ENCODE measurements around the gene KDM4B.
A peak's percentile ranks its signal among the peaks of the same experiment; 100 is the strongest.
"Not testable (repeated sequence)": the region's sequence is repeated elsewhere in the genome, so short reads cannot be mapped to it uniquely, and the experiment has no call there.

Gene KDM4B

DNA sequence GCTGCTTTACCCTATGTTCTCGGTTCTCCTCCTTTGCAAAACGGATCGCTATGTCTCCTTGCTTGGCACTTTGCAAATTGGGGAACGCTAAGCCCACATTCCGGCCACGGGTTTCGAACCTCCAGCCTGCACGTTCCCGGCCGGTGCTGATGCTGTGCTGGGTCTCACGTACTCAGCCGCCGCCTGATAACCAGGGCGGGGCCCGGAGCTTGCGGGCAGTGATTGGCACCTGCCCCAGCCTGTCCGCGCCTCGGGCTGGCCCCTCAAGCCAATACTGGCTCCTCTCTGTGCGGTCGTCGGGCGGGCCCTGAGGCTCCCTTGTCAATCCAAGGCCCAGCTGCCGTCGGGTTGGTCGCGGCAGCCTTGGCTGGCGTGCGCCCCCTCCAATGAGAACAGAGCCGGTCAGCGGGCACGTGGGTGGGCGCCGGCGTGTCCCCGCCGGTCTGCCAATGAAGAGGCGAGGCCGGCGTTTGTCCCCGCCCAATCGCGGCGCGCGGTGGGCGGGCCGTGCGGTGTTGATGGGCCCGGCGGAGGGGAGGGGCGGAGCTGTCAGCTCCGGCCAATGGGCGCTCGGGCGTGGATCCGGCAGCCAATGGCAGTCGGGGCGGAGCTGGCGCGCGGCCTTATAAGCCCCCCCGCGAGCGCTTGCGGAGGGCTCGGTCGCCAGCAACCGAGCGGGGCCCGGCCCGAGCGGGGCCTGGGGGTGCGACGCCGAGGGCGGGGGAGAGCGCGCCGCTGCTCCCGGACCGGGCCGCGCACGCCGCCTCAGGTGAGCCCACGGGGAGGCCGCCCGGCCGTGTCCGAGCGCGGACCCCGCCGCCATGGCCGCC is at the start of gene KDM4B:
TSS of gene KDM4B (plus strand) at position 652 of the 830 bp plus-strand sequence. CDS start 63,778 bp downstream, outside the sequence.
- Histone ChIP-seq H3K9ac (ENCODE audit: low read depth, low read length) (no peak within 1 kb of the TSS; the same call in 1 of the 2 replicates), H3K27me3 (ENCODE audit: control insufficient read depth, insufficient read depth, low read length) (no peaks in the 10 kb centered on the region), H3K36me3 (ENCODE audit: control insufficient read depth, insufficient read depth, low read length) (no peaks in the 10 kb centered on the region), H3K9me3 (ENCODE audit: control insufficient read depth, insufficient read depth, low read length) (no peaks in the 10 kb centered on the region), H3K4me1 (ENCODE audit: control insufficient read depth, insufficient read depth, low read length) (peaks cover 18% of the 10 kb centered on the region), H3K27ac (ENCODE audit: low read depth, low read length) (no peak within 1 kb of the TSS), H3K4me3 (ENCODE audit: low read depth, low read length) (peak within 1 kb of the TSS; percentile 76)

- Histone ChIP-seq H3K9ac (ENCODE audit: low read depth, low read length) (no peak overlapping the region), H3K27ac (ENCODE audit: low read depth, low read length) (no peak overlapping the region)
Observed at GRCh38 chr19:4922530-4923275, 46.2 kb upstream of the KDM4B start.

DNA sequence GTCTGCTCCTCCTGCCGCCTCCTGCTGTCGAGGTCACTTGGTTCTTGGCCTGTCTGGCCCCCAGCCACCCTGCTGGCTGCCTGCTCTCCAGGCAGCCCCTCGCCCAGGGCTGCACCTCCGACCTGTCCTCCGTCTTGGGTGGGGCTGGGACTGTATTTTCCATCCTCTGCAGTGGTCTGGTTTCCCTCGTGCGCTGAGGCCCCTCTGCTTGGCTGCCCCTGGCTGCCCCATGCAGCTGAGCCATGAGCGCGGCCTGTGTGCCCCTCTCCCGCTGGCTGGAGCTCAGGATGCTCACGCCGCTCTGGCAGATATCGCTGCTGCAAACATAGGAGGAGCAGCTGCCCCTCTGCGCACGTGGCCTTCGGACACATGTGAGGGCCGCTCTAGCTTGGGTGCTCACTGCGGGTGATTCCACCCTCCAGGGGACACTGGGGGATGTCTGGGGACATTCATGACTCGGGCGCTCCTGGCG is 45.6 kb upstream of the KDM4B start:
- H3K4me3 ChIP-seq (ENCODE audit: low read depth, low read length) = no peak overlapping the region
- H3K9ac ChIP-seq (ENCODE audit: low read depth, low read length) = no peak overlapping the region
- H3K27me3 ChIP-seq (ENCODE audit: control insufficient read depth, insufficient read depth, low read length) = no peaks in the 10 kb centered on the region
- no peaks in the 10 kb centered on the region for H3K9me3 ChIP-seq (ENCODE audit: control insufficient read depth, insufficient read depth, low read length)
- peaks cover 9% of the 10 kb centered on the region; the same call in 1 of the 2 replicates for H3K4me1 ChIP-seq (ENCODE audit: control insufficient read depth, insufficient read depth, low read length)
- H3K36me3 ChIP-seq (ENCODE audit: control insufficient read depth, insufficient read depth, low read length) = peaks cover 29% of the 10 kb centered on the region
- H3K27ac ChIP-seq (ENCODE audit: low read depth, low read length) = no peak overlapping the region

More at GRCh38 chr19:4922530-4923275, 46.2 kb upstream of the KDM4B start:
- H3K36me3 ChIP-seq (ENCODE audit: control insufficient read depth, insufficient read depth, low read length) = peaks cover 31% of the 10 kb centered on the region
- no peaks in the 10 kb centered on the region for H3K27me3 ChIP-seq (ENCODE audit: control insufficient read depth, insufficient read depth, low read length)
- H3K4me1 ChIP-seq (ENCODE audit: control insufficient read depth, insufficient read depth, low read length) = peaks cover 4% of the 10 kb centered on the region; the same call in 1 of the 2 replicates
- no peaks in the 10 kb centered on the region for H3K9me3 ChIP-seq (ENCODE audit: control insufficient read depth, insufficient read depth, low read length)
- H3K4me3 ChIP-seq (ENCODE audit: low read depth, low read length) = no peak overlapping the region

DNA sequence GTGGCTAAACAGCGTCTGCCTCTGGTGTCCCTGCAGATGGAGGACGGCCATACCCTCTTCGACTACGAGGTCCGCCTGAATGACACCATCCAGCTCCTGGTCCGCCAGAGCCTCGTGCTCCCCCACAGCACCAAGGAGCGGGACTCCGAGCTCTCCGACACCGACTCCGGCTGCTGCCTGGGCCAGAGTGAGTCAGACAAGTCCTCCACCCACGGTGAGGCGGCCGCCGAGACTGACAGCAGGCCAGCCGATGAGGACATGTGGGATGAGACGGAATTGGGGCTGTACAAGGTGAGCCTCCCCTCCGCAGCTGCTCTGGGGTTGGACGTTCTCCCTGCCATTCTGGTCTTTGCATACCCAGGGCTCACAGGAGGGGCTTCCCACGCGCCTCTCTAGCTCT is 39.7 kb upstream of the KDM4B start:
- Histone ChIP-seq H3K4me3 (ENCODE audit: low read depth, low read length) (no peak overlapping the region), H3K36me3 (ENCODE audit: control insufficient read depth, insufficient read depth, low read length) (peaks cover 45% of the 10 kb centered on the region), H3K27me3 (ENCODE audit: control insufficient read depth, insufficient read depth, low read length) (no peaks in the 10 kb centered on the region), H3K9ac (ENCODE audit: low read depth, low read length) (no peak overlapping the region), H3K4me1 (ENCODE audit: control insufficient read depth, insufficient read depth, low read length) (peaks cover 9% of the 10 kb centered on the region; the same call in 1 of the 2 replicates), H3K9me3 (ENCODE audit: control insufficient read depth, insufficient read depth, low read length) (no peaks in the 10 kb centered on the region), H3K27ac (ENCODE audit: low read depth, low read length) (no peak overlapping the region)

GRCh38 chr19:4930664-4931063 is 38.2 kb upstream of the KDM4B start:
- Histone ChIP-seq H3K27me3 (ENCODE audit: control insufficient read depth, insufficient read depth, low read length) (no peaks in the 10 kb centered on the region), H3K4me3 (ENCODE audit: low read depth, low read length) (no peak overlapping the region), H3K9ac (ENCODE audit: low read depth, low read length) (no peak overlapping the region), H3K4me1 (ENCODE audit: control insufficient read depth, insufficient read depth, low read length) (peaks cover 9% of the 10 kb centered on the region; the same call in 1 of the 2 replicates), H3K9me3 (ENCODE audit: control insufficient read depth, insufficient read depth, low read length) (no peaks in the 10 kb centered on the region), H3K36me3 (ENCODE audit: control insufficient read depth, insufficient read depth, low read length) (peaks cover 56% of the 10 kb centered on the region), H3K27ac (ENCODE audit: low read depth, low read length) (no peak overlapping the region)

- H3K4me3 ChIP-seq (ENCODE audit: low read depth, low read length) = no peak overlapping the region
- H3K27ac ChIP-seq (ENCODE audit: low read depth, low read length) = no peak overlapping the region
- peaks cover 5% of the 10 kb centered on the region; the same call in 1 of the 2 replicates for H3K4me1 ChIP-seq (ENCODE audit: control insufficient read depth, insufficient read depth, low read length)
- H3K9ac ChIP-seq (ENCODE audit: low read depth, low read length) = no peak overlapping the region
- H3K9me3 ChIP-seq (ENCODE audit: control insufficient read depth, insufficient read depth, low read length) = no peaks in the 10 kb centered on the region
- H3K36me3 ChIP-seq (ENCODE audit: control insufficient read depth, insufficient read depth, low read length) = peaks cover 67% of the 10 kb centered on the region
- no peaks in the 10 kb centered on the region for H3K27me3 ChIP-seq (ENCODE audit: control insufficient read depth, insufficient read depth, low read length)
Observed at GRCh38 chr19:4932711-4933110, 36.2 kb upstream of the KDM4B start.

DNA sequence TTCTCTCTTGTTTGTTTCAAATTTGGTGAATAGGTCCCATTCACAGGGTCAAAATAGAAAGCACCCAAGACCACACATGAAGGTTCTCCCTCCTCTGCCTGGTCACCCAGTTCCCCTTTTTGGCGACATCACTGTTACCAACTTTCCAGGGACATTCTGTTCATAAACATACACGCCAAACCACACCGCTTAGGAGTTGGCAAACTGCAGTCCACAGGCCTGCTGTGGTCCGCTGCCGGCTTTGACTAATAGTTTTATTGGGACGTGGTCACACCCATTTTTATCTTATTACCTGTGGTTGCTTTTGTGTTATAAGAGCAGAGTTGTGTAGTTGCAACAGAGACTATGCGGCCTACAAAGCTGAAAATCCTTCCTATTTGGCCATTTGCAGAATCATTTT is 35.4 kb upstream of the KDM4B start:
- Histone ChIP-seq H3K9ac (ENCODE audit: low read depth, low read length) (no peak overlapping the region), H3K4me1 (ENCODE audit: control insufficient read depth, insufficient read depth, low read length) (no peaks in the 10 kb centered on the region), H3K9me3 (ENCODE audit: control insufficient read depth, insufficient read depth, low read length) (no peaks in the 10 kb centered on the region), H3K27ac (ENCODE audit: low read depth, low read length) (no peak overlapping the region), H3K27me3 (ENCODE audit: control insufficient read depth, insufficient read depth, low read length) (no peaks in the 10 kb centered on the region), H3K36me3 (ENCODE audit: control insufficient read depth, insufficient read depth, low read length) (peaks cover 70% of the 10 kb centered on the region), H3K4me3 (ENCODE audit: low read depth, low read length) (no peak overlapping the region)

- Histone ChIP-seq H3K36me3 (ENCODE audit: control insufficient read depth, insufficient read depth, low read length) (peaks cover 62% of the 10 kb centered on the region), H3K27me3 (ENCODE audit: control insufficient read depth, insufficient read depth, low read length) (no peaks in the 10 kb centered on the region), H3K9ac (ENCODE audit: low read depth, low read length) (no peak overlapping the region), H3K27ac (ENCODE audit: low read depth, low read length) (no peak overlapping the region), H3K4me3 (ENCODE audit: low read depth, low read length) (no peak overlapping the region), H3K4me1 (ENCODE audit: control insufficient read depth, insufficient read depth, low read length) (no peaks in the 10 kb centered on the region), H3K9me3 (ENCODE audit: control insufficient read depth, insufficient read depth, low read length) (no peaks in the 10 kb centered on the region)
Observed at GRCh38 chr19:4935444-4935843, 33.5 kb upstream of the KDM4B start.

DNA sequence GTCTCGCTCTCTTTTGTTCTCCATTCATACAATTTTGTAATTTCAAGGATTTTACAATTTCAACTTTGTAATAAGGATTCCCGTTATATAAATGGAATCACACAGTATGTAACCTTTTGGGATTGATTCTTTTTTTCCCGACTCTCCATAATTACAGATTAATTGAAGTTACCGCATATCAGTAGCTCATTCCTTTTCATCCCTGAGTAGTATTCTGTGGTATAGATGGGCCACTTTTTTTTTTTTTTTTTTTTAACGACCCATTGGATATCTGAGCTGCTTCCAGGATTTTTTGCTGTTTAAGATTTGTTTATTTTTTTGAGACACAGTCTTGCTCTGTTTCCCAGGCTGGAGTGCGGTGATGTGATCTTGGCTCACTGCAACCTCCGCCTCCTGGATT is 31.9 kb upstream of the KDM4B start:
- Histone ChIP-seq H3K27me3 (ENCODE audit: control insufficient read depth, insufficient read depth, low read length) (no peaks in the 10 kb centered on the region), H3K4me1 (ENCODE audit: control insufficient read depth, insufficient read depth, low read length) (no peaks in the 10 kb centered on the region), H3K4me3 (ENCODE audit: low read depth, low read length) (no peak overlapping the region), H3K9me3 (ENCODE audit: control insufficient read depth, insufficient read depth, low read length) (no peaks in the 10 kb centered on the region), H3K27ac (ENCODE audit: low read depth, low read length) (no peak overlapping the region), H3K36me3 (ENCODE audit: control insufficient read depth, insufficient read depth, low read length) (peaks cover 62% of the 10 kb centered on the region), H3K9ac (ENCODE audit: low read depth, low read length) (no peak overlapping the region)

GRCh38 chr19:4938461-4938860 is 30.5 kb upstream of the KDM4B start:
- H3K27ac ChIP-seq (ENCODE audit: low read depth, low read length); H3K9ac ChIP-seq (ENCODE audit: low read depth, low read length); H3K9me3 ChIP-seq (ENCODE audit: control insufficient read depth, insufficient read depth, low read length); H3K4me1 ChIP-seq (ENCODE audit: control insufficient read depth, insufficient read depth, low read length); H3K27me3 ChIP-seq (ENCODE audit: control insufficient read depth, insufficient read depth, low read length); H3K4me3 ChIP-seq (ENCODE audit: low read depth, low read length): not testable (repeated sequence)
- peaks cover 58% of the 10 kb centered on the region for H3K36me3 ChIP-seq (ENCODE audit: control insufficient read depth, insufficient read depth, low read length)

- Histone ChIP-seq H3K4me3 (ENCODE audit: low read depth, low read length) (no peak overlapping the region), H3K9ac (ENCODE audit: low read depth, low read length) (no peak overlapping the region), H3K4me1 (ENCODE audit: control insufficient read depth, insufficient read depth, low read length) (no peaks in the 10 kb centered on the region), H3K9me3 (ENCODE audit: control insufficient read depth, insufficient read depth, low read length) (no peaks in the 10 kb centered on the region), H3K27ac (ENCODE audit: low read depth, low read length) (no peak overlapping the region), H3K27me3 (ENCODE audit: control insufficient read depth, insufficient read depth, low read length) (no peaks in the 10 kb centered on the region), H3K36me3 (ENCODE audit: control insufficient read depth, insufficient read depth, low read length) (peaks cover 58% of the 10 kb centered on the region)
Observed at GRCh38 chr19:4939466-4939865, 29.4 kb upstream of the KDM4B start.
